ENCODE results near the gene CHCHD1.
"Not testable (repeated sequence)": the region's sequence is repeated elsewhere in the genome, so short reads cannot be mapped to it uniquely, and the experiment has no call there.

Gene CHCHD1

GRCh38 chr10:73790886-73791625 is 9.2 kb downstream of the CHCHD1 start:
- no peak for DNase-seq (ENCODE audit: low read depth in 2 of 2, low spot score in 1 of 2)

GRCh38 chr10:73791871-73792400 is 10.1 kb downstream of the CHCHD1 start:
- DNase-seq (ENCODE audit: low read depth in 2 of 2, low spot score in 1 of 2): no peak

GRCh38 chr10:73793456-73793855 is 11.6 kb downstream of the CHCHD1 start:
- DNase-seq (ENCODE audit: low read depth in 2 of 2, low spot score in 1 of 2): no peak

GRCh38 chr10:73795491-73795890 is 13.6 kb downstream of the CHCHD1 start:
- DNase-seq (ENCODE audit: low read depth in 2 of 2, low spot score in 1 of 2): not testable (repeated sequence)

GRCh38 chr10:73796035-73796434 is 14.2 kb downstream of the CHCHD1 start:
- not testable (repeated sequence) for DNase-seq (ENCODE audit: low read depth in 2 of 2, low spot score in 1 of 2)

- DNase-seq (ENCODE audit: low read depth in 2 of 2, low spot score in 1 of 2): no peak
These were observed 14.9 kb downstream of the CHCHD1 start for GRCh38 chr10:73796766-73797165.

- no peak for DNase-seq (ENCODE audit: low read depth in 2 of 2, low spot score in 1 of 2)
These were observed 15.6 kb downstream of the CHCHD1 start for GRCh38 chr10:73797324-73798025.

GRCh38 chr10:73798087-73798486 is 16.2 kb downstream of the CHCHD1 start:
- no peak for DNase-seq (ENCODE audit: low read depth in 2 of 2, low spot score in 1 of 2)

GRCh38 chr10:73798927-73799560 is 17.2 kb downstream of the CHCHD1 start:
- no peak for DNase-seq (ENCODE audit: low read depth in 2 of 2, low spot score in 1 of 2)

- no peak for DNase-seq (ENCODE audit: low read depth in 2 of 2, low spot score in 1 of 2)
These were observed 18.2 kb downstream of the CHCHD1 start for GRCh38 chr10:73799899-73800559.

GRCh38 chr10:73800560-73801252 is 18.9 kb downstream of the CHCHD1 start:
- no peak for DNase-seq (ENCODE audit: low read depth in 2 of 2, low spot score in 1 of 2)

- no peak for DNase-seq (ENCODE audit: low read depth in 2 of 2, low spot score in 1 of 2)
These were observed 19.4 kb downstream of the CHCHD1 start for GRCh38 chr10:73801253-73801590.

GRCh38 chr10:73802276-73802991 is 20.6 kb downstream of the CHCHD1 start:
- no peak for DNase-seq (ENCODE audit: low read depth in 2 of 2, low spot score in 1 of 2)

GRCh38 chr10:73803680-73804286 is 21.9 kb downstream of the CHCHD1 start:
- DNase-seq (ENCODE audit: low read depth in 2 of 2, low spot score in 1 of 2): no peak

- DNase-seq (ENCODE audit: low read depth in 2 of 2, low spot score in 1 of 2): no peak
These were observed 24.5 kb downstream of the CHCHD1 start for GRCh38 chr10:73806176-73806950.

- no peak for DNase-seq (ENCODE audit: low read depth in 2 of 2, low spot score in 1 of 2)
These were observed 25.6 kb downstream of the CHCHD1 start for GRCh38 chr10:73807471-73807870.

GRCh38 chr10:73808021-73808815 is 26.4 kb downstream of the CHCHD1 start:
- DNase-seq (ENCODE audit: low read depth in 2 of 2, low spot score in 1 of 2): no peak

Measured in stimulated activated CD8-positive, alpha-beta memory T cell treated with anti-CD3 and anti-CD28 coated beads, Interleukin-4, amount 100 ng/mL, for 1 hour (primary cell).